CD4-positive, alpha-beta memory T cell (primary cell): Measurements from ENCODE around the gene LRRN2. TPM values are rescaled to one million over a fixed set of nuclear protein-coding genes. Genes with fewer than 3 reads are reported as not detected.
"Not testable (repeated sequence)": the region's sequence is repeated elsewhere in the genome, so short reads cannot be mapped to it uniquely, and the experiment has no call there.

Experiments used
- CTCF ChIA-PET: fragments of 350-600 bp; sonication (Branson Sonifier 250); formaldehyde crosslinking; loops from one replicate; lab custom pipeline; 2021; ENCODE audit warnings: inconsistent platforms; ENCODE audit not compliant: partially characterized antibody; lab: Charles Lee
- POLR2A ChIA-PET: fragments of 350-600 bp; sonication (Branson Sonifier 250); formaldehyde crosslinking; loops from one replicate; lab custom pipeline; 2021; ENCODE audit not compliant: partially characterized antibody; lab: Charles Lee
- DNase-seq, 5 donors: peaks; one replicate each; pipeline versions ENCODE4 v3.0.0 to v3.0.0-alpha.2; 2020 to 2022; ENCODE audit warnings: mixed read lengths in 1 of 5
- H3K27ac ChIP-seq: one replicate; pipeline ENCODE4 v1.7.0; 2013; ENCODE audit warnings: low read depth, low read length
- H3K27me3 ChIP-seq: 2 replicates; pipeline ENCODE4 v1.7.0; 2013; ENCODE audit warnings: mild to moderate bottlenecking, low read length, moderate library complexity; ENCODE audit not compliant: insufficient read depth
- H3K36me3 ChIP-seq: 2 replicates; pipeline ENCODE4 v1.7.0; 2013; ENCODE audit warnings: mild to moderate bottlenecking, low read length, moderate library complexity; ENCODE audit not compliant: insufficient read depth
- H3K4me1 ChIP-seq: 2 replicates; pipeline ENCODE4 v1.7.0; 2013; ENCODE audit warnings: mild to moderate bottlenecking, low read length, moderate library complexity; ENCODE audit not compliant: insufficient read depth
- H3K4me3 ChIP-seq, 2 donors: one replicate each; pipeline ENCODE4 v1.7.0; 2013; ENCODE audit warnings: low read length in 2 of 2, mild to moderate bottlenecking in 1 of 2
- H3K9me3 ChIP-seq, 2 donors: one replicate each; pipeline ENCODE4 v1.7.0; 2013; ENCODE audit warnings: low read length in 2 of 2, control low read depth in 1 of 2; ENCODE audit not compliant: control insufficient read depth in 1 of 2
- H3K27ac Mint-ChIP-seq, 7 donors: one replicate each; pipeline ENCODE4 v1.8.0; 2020 to 2021; ENCODE audit warnings: mixed read lengths in 7 of 7, mild to moderate bottlenecking in 6 of 7, inconsistent platforms in 3 of 7, moderate library complexity in 3 of 7
- H3K27me3 Mint-ChIP-seq, 2 donors: one replicate each; pipeline ENCODE4 v1.8.0; 2020 to 2021; ENCODE audit warnings: mixed read lengths in 2 of 2
- H3K36me3 Mint-ChIP-seq, 2 donors: one replicate each; pipeline ENCODE4 v1.8.0; 2020 to 2021; ENCODE audit warnings: mixed read lengths in 2 of 2, inconsistent platforms in 1 of 2, mild to moderate bottlenecking in 1 of 2
- H3K4me1 Mint-ChIP-seq, 4 donors: one replicate each; pipeline ENCODE4 v1.8.0; 2020 to 2021; ENCODE audit warnings: mixed read lengths in 4 of 4, mild to moderate bottlenecking in 1 of 4
- H3K4me3 Mint-ChIP-seq, 8 donors: one replicate each; pipeline ENCODE4 v1.8.0; 2020 to 2021; ENCODE audit warnings: mixed read lengths in 8 of 8, mild to moderate bottlenecking in 7 of 8, moderate library complexity in 6 of 8, inconsistent platforms in 3 of 8
- H3K9me3 Mint-ChIP-seq, 8 donors: one replicate each; pipeline ENCODE4 v1.8.0; 2020 to 2021; ENCODE audit warnings: mixed read lengths in 8 of 8, mild to moderate bottlenecking in 5 of 8, inconsistent platforms in 3 of 8, moderate library complexity in 1 of 8
- intact Hi-C: fragments of 100-400 bp; cut with micrococcal nuclease; formaldehyde crosslinking; loops from one replicate; pipeline ENCODE4 v1.15.1; 2023
- polyA plus RNA-seq, 2 donors: library from polyadenylated mRNA; unstranded; fragments of 300-500 nt; fragmentation: Illumina TruSeq; gene quantifications; one replicate each; pipeline ENCODE4 v1.2.3, GENCODE V29; 2021
- total RNA-seq, 2 experiments: library from RNA; stranded (reverse); gene quantifications; one replicate each; pipeline ENCODE4 v1.2.3, GENCODE V29; 2021

Gene LRRN2
- total and polyA plus RNA-seq, 4 experiments from 2014 or later = not detected

GRCh38 chr1:204730826-204731459 is 45.4 kb upstream of the LRRN2 start:
- Mint-ChIP-seq H3K27ac (no peak overlapping the region), H3K4me1 (no peaks in the 10 kb centered on the region), H3K9me3 (no peaks in the 10 kb centered on the region), H3K36me3 (no peaks in the 10 kb centered on the region), H3K4me3 (no peak overlapping the region), H3K27me3 (peaks cover 3 to 21% of the 10 kb centered on the region in 2 donors)
- H3K9me3 ChIP-seq = no peaks in the 10 kb centered on the region
- no peak overlapping the region for H3K4me3 ChIP-seq
- H3K27ac ChIP-seq = no peak overlapping the region
- no peaks in the 10 kb centered on the region for H3K36me3 ChIP-seq
- H3K27me3 ChIP-seq = no peaks in the 10 kb centered on the region
- ChIA-PET CTCF (no interaction called here), POLR2A (interaction anchor here (0.6 kb wide), 1 partner anchor 11 kb away, joined by 3 read pairs; no protein-coding TSS in a partner anchor)
- intact Hi-C loops = no loop called here
- no peaks in the 10 kb centered on the region for H3K4me1 ChIP-seq
- DNase-seq = no peak

GRCh38 chr1:204729516-204729915 is 44.0 kb upstream of the LRRN2 start:
- ChIA-PET POLR2A (no interaction called here), CTCF (interaction anchor here (1.3 kb wide), 1 partner anchor 63 kb away, joined by 3 read pairs; no protein-coding TSS in a partner anchor)
- no peaks in the 10 kb centered on the region for H3K27me3 ChIP-seq
- Mint-ChIP-seq H3K9me3 (no peaks in the 10 kb centered on the region), H3K27ac (no peak overlapping the region), H3K27me3 (peaks cover 6 to 21% of the 10 kb centered on the region in 2 donors), H3K4me3 (no peak overlapping the region), H3K36me3 (no peaks in the 10 kb centered on the region), H3K4me1 (no peaks in the 10 kb centered on the region)
- H3K4me3 ChIP-seq = no peak overlapping the region
- DNase-seq = no peak
- H3K4me1 ChIP-seq = no peaks in the 10 kb centered on the region
- intact Hi-C loops = no loop called here
- no peaks in the 10 kb centered on the region for H3K36me3 ChIP-seq
- H3K9me3 ChIP-seq = no peaks in the 10 kb centered on the region
- H3K27ac ChIP-seq = no peak overlapping the region

DNA sequence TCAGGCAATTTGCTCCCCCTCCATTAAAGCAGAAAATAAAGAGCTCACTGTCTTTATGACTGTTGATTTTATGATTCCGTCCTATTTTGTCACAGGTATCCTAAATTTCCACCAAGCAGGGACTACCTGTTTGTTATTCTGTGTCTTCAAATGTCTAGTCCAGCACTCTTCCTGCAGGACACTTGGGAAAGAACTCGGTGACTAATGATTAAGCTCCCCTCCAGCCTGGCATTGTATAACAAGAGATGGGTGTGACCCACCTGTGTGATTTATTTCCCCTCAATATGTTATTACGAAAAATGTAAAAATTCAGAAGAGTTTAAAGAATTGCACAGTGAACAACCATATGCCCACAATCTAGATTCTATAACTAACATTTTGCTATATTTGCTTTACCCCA is 42.9 kb upstream of the LRRN2 start:
- no peaks in the 10 kb centered on the region for H3K36me3 Mint-ChIP-seq
- H3K27me3 Mint-ChIP-seq = peaks cover 8 to 17% of the 10 kb centered on the region in 2 donors
- POLR2A ChIA-PET = no interaction called here
- DNase-seq = no peak
- H3K4me3 Mint-ChIP-seq = no peak overlapping the region
- Histone ChIP-seq H3K27me3 (no peaks in the 10 kb centered on the region), H3K9me3 (no peaks in the 10 kb centered on the region), H3K36me3 (no peaks in the 10 kb centered on the region), H3K4me3 (no peak overlapping the region), H3K27ac (no peak overlapping the region), H3K4me1 (no peaks in the 10 kb centered on the region)
- no peaks in the 10 kb centered on the region for H3K9me3 Mint-ChIP-seq
- intact Hi-C loops = no loop called here
- CTCF ChIA-PET = interaction anchor here (1.3 to 1.4 kb wide), 3 partner anchors 19 to 64 kb away, joined by 3 to 6 read pairs (median 3); no protein-coding TSS in a partner anchor
- no peak overlapping the region for H3K27ac Mint-ChIP-seq
- no peaks in the 10 kb centered on the region for H3K4me1 Mint-ChIP-seq

DNA sequence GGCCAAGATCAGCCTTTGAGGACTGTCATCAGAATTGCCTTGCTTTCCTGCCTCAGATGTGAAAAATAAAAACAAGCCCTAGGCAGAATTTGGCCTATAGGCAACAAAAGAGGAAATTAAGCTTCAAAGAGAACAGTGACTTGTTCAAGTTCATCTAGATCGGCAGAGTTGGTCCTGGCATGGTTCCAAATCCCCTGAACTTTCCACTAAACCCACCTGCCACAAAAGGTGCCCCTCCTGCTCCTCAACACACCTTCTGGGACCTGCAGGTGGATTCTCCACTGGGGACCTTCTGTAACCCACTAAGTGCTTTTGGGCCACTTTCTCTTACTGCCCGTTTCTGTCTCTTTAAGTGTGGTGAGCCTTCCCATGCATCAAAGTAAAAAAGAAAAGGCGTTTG is 42.5 kb upstream of the LRRN2 start:
- Mint-ChIP-seq H3K27ac (no peak overlapping the region), H3K4me3 (no peak overlapping the region), H3K36me3 (no peaks in the 10 kb centered on the region), H3K27me3 (peaks cover 8 to 17% of the 10 kb centered on the region in 2 donors), H3K4me1 (no peaks in the 10 kb centered on the region), H3K9me3 (no peaks in the 10 kb centered on the region)
- ChIA-PET POLR2A (no interaction called here), CTCF (interaction anchor here (1.3 to 1.4 kb wide), 3 partner anchors 19 to 64 kb away, joined by 3 to 6 read pairs (median 3); no protein-coding TSS in a partner anchor)
- no peak for DNase-seq
- H3K4me3 ChIP-seq = no peak overlapping the region
- no peaks in the 10 kb centered on the region for H3K9me3 ChIP-seq
- no peak overlapping the region for H3K27ac ChIP-seq
- H3K27me3 ChIP-seq = no peaks in the 10 kb centered on the region
- intact Hi-C loops = no loop called here
- no peaks in the 10 kb centered on the region for H3K36me3 ChIP-seq
- H3K4me1 ChIP-seq = no peaks in the 10 kb centered on the region

- H3K27ac ChIP-seq, H3K27me3 ChIP-seq, H3K36me3 Mint-ChIP-seq, POLR2A ChIA-PET, H3K4me3 Mint-ChIP-seq, DNase-seq, H3K4me1 Mint-ChIP-seq, H3K4me3 ChIP-seq, H3K36me3 ChIP-seq, H3K9me3 ChIP-seq, H3K4me1 ChIP-seq, H3K27ac Mint-ChIP-seq, intact Hi-C loops, H3K9me3 Mint-ChIP-seq: not testable (repeated sequence)
- CTCF ChIA-PET = interaction anchor here (1.4 kb wide), 2 partner anchors 20 to 21 kb away, joined by 3 to 6 read pairs; no protein-coding TSS in a partner anchor
- H3K27me3 Mint-ChIP-seq = peaks cover 8 to 17% of the 10 kb centered on the region in 2 donors
Observed at GRCh38 chr1:204727438-204727837, 41.9 kb upstream of the LRRN2 start.

DNA sequence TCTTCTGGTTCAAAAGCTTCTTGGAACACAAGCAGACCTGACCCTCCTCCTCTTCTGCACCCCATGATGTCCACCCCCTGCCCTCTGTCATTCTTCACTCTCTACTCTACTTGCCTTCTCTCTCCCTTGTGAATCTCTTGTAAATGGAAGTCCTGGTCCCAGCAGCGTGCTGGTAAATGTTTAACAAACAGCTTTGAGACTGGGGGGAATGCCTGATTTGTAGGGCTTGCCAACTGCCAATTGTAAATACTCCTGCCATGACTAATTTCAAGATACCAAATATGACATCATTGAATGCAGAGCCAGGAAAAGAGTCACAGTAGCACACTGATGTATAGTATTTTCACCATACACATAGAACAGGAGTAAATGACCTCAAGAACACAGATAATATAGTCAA is 40.9 kb upstream of the LRRN2 start:
- H3K36me3 Mint-ChIP-seq = no peaks in the 10 kb centered on the region
- intact Hi-C loops = no loop called here
- POLR2A ChIA-PET = no interaction called here
- no peaks in the 10 kb centered on the region for H3K4me1 ChIP-seq
- H3K4me1 Mint-ChIP-seq = no peaks in the 10 kb centered on the region
- no peaks in the 10 kb centered on the region for H3K27me3 ChIP-seq
- H3K36me3 ChIP-seq = no peaks in the 10 kb centered on the region
- H3K9me3 Mint-ChIP-seq = no peaks in the 10 kb centered on the region
- DNase-seq = no peak
- CTCF ChIA-PET = no interaction called here
- no peak overlapping the region for H3K4me3 ChIP-seq
- H3K4me3 Mint-ChIP-seq = no peak overlapping the region
- peaks cover 8 to 12% of the 10 kb centered on the region in 2 donors for H3K27me3 Mint-ChIP-seq
- no peaks in the 10 kb centered on the region for H3K9me3 ChIP-seq
- H3K27ac Mint-ChIP-seq = peak overlapping the region in 1 of 7 donors; percentile 0
- H3K27ac ChIP-seq = no peak overlapping the region

- no peak for DNase-seq
Observed at GRCh38 chr1:204725821-204726448, 40.4 kb upstream of the LRRN2 start.

More at GRCh38 chr1:204725821-204726448, 40.4 kb upstream of the LRRN2 start:
- Histone ChIP-seq H3K27me3 (no peaks in the 10 kb centered on the region), H3K4me1 (no peaks in the 10 kb centered on the region), H3K36me3 (no peaks in the 10 kb centered on the region), H3K27ac (no peak overlapping the region), H3K4me3 (no peak overlapping the region), H3K9me3 (no peaks in the 10 kb centered on the region)
- Mint-ChIP-seq H3K27me3 (peaks cover 10 to 11% of the 10 kb centered on the region in 2 donors), H3K36me3 (no peaks in the 10 kb centered on the region), H3K9me3 (no peaks in the 10 kb centered on the region), H3K27ac (peak overlapping the region in 1 of 7 donors; percentile 8), H3K4me3 (no peak overlapping the region), H3K4me1 (no peaks in the 10 kb centered on the region)
- POLR2A ChIA-PET = no interaction called here
- intact Hi-C loops = no loop called here
- CTCF ChIA-PET = no interaction called here
